ENCODE measurements around the gene MTERF1. TPM values are rescaled to one million over a fixed set of nuclear protein-coding genes. Genes with fewer than 3 reads are reported as not detected.

Gene MTERF1
- total RNA-seq, 1 experiment from 2014 or later: 12.0 TPM

DNA sequence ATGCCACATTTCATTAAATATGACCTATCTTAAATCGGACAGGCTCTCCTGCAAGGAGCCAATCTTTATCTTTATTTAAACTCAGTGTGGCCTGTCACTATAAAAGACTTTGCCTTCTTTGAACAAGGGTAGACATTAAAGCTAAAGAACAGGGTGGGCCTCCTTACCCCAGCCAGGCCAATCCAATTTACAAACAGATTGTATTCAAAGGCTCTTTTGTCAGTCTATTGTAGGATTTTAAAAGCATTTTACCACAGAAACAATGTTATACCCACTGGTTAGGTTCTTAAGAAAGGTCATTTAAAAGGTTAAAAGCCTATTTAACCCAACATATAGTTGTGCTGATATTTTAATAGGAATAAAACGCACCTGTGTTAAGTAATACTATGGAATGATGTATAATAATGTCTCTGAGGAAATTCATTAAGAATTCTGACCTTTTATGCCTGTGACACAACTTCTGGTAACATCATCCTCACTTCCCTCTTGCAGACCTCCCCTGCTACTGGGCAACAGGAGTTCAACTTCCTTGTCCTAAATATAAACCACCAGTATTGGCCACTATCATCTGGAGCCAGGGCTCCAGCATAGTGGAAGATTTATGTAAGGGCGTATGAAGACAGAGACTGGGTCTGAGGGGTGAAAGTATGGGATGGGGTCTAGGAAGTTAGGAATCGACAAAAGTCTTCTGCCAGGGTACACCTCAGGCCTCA, 32.5 kb downstream of the MTERF1 start (continued):
- TF ChIP-seq, protein P1, sequence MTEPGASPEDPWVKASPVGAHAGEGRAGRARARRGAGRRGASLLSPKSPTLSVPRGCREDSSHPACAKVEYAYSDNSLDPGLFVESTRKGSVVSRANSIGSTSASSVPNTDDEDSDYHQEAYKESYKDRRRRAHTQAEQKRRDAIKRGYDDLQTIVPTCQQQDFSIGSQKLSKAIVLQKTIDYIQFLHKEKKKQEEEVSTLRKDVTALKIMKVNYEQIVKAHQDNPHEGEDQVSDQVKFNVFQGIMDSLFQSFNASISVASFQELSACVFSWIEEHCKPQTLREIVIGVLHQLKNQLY (CRISPR knock-in tag; IDR thresholded peaks at IDR 0.05): no peak
- TF ChIP-seq ETV6 (CRISPR knock-in tag; IDR thresholded peaks at IDR 0.05): no peak
- TF ChIP-seq GRHL2 (CRISPR knock-in tag; IDR thresholded peaks at IDR 0.05; ENCODE audit: insufficient replicate concordance, severe bottlenecking): no peak
- no peak for TF ChIP-seq JUN (CRISPR knock-in tag; IDR thresholded peaks at IDR 0.05)
- no peak for TF ChIP-seq ZNF121 (CRISPR knock-in tag; IDR thresholded peaks at IDR 0.05)
- no peak for TF ChIP-seq FOXJ3 (CRISPR knock-in tag; IDR thresholded peaks at IDR 0.05; ENCODE audit: borderline replicate concordance)
- TF ChIP-seq, protein P2, sequence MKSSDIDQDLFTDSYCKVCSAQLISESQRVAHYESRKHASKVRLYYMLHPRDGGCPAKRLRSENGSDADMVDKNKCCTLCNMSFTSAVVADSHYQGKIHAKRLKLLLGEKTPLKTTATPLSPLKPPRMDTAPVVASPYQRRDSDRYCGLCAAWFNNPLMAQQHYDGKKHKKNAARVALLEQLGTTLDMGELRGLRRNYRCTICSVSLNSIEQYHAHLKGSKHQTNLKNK (CRISPR knock-in tag; IDR thresholded peaks at IDR 0.05): no peak
- TF ChIP-seq, protein P3, sequence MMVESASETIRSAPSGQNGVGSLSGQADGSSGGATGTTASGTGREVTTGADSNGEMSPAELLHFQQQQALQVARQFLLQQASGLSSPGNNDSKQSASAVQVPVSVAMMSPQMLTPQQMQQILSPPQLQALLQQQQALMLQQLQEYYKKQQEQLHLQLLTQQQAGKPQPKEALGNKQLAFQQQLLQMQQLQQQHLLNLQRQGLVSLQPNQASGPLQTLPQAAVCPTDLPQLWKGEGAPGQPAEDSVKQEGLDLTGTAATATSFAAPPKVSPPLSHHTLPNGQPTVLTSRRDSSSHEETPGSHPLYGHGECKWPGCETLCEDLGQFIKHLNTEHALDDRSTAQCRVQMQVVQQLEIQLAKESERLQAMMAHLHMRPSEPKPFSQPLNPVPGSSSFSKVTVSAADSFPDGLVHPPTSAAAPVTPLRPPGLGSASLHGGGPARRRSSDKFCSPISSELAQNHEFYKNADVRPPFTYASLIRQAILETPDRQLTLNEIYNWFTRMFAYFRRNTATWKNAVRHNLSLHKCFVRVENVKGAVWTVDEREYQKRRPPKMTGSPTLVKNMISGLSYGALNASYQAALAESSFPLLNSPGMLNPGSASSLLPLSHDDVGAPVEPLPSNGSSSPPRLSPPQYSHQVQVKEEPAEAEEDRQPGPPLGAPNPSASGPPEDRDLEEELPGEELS (CRISPR knock-in tag; IDR thresholded peaks at IDR 0.05): no peak
- TF ChIP-seq, protein P4, sequence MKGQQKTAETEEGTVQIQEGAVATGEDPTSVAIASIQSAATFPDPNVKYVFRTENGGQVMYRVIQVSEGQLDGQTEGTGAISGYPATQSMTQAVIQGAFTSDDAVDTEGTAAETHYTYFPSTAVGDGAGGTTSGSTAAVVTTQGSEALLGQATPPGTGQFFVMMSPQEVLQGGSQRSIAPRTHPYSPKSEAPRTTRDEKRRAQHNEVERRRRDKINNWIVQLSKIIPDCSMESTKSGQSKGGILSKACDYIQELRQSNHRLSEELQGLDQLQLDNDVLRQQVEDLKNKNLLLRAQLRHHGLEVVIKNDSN (CRISPR knock-in tag; IDR thresholded peaks at IDR 0.05): no peak

DNA sequence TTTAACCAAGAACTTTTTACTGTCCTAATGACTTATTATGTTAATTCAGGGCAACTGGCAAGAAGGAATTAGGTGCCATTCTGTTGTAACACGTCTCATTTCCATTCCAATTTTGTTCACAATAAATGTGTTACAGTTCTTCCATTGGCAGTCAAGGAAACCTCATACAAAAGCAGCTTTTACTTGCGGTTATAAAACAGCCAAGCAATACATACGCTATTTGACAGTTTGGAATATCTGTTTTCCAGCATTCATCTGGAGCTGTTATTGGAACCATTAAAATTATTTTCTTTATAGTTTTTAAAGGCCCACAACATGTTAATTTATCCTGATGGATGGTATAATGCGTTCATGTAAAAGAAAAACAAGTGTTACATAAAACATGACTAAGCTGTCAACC, 33.3 kb downstream of the MTERF1 start:
- ChIA-PET POLR2A (no interaction called here), CTCF (no interaction called here)
- Mint-ChIP-seq H3K27me3 (ENCODE audit: low read depth) (peaks cover 4% of the 10 kb centered on the region), H3K27ac (no peak overlapping the region), H3K36me3 (no peaks in the 10 kb centered on the region), H3K4me1 (no peaks in the 10 kb centered on the region), H3K9me3 (peaks cover 9% of the 10 kb centered on the region), H3K4me3 (no peak overlapping the region)
- DNase-seq (ENCODE audit: low spot score) (no peak), ATAC-seq (no peak)
- TF ChIP-seq JUN (CRISPR knock-in tag; IDR thresholded peaks at IDR 0.05) (no peak), SMAD4 (CRISPR knock-in tag; IDR thresholded peaks at IDR 0.05) (no peak), ZNF423 (CRISPR knock-in tag; IDR thresholded peaks at IDR 0.05) (no peak), FOXJ3 (CRISPR knock-in tag; IDR thresholded peaks at IDR 0.05; ENCODE audit: borderline replicate concordance) (no peak), ELF4 (CRISPR knock-in tag; IDR thresholded peaks at IDR 0.05; ENCODE audit: low read depth) (no peak), EMX1 (CRISPR knock-in tag; IDR thresholded peaks at IDR 0.05) (no peak), IRF2 (CRISPR knock-in tag; IDR thresholded peaks at IDR 0.05; ENCODE audit: borderline replicate concordance, low read depth) (no peak), GTF2I (CRISPR knock-in tag; conservative IDR thresholded peaks at IDR 0.05) (no peak)
- TF ChIP-seq, protein P5, sequence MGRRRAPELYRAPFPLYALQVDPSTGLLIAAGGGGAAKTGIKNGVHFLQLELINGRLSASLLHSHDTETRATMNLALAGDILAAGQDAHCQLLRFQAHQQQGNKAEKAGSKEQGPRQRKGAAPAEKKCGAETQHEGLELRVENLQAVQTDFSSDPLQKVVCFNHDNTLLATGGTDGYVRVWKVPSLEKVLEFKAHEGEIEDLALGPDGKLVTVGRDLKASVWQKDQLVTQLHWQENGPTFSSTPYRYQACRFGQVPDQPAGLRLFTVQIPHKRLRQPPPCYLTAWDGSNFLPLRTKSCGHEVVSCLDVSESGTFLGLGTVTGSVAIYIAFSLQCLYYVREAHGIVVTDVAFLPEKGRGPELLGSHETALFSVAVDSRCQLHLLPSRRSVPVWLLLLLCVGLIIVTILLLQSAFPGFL (CRISPR knock-in tag; IDR thresholded peaks at IDR 0.05; ENCODE audit: borderline replicate concordance): no peak
- TF ChIP-seq, protein P1 (CRISPR knock-in tag; IDR thresholded peaks at IDR 0.05): no peak

DNA sequence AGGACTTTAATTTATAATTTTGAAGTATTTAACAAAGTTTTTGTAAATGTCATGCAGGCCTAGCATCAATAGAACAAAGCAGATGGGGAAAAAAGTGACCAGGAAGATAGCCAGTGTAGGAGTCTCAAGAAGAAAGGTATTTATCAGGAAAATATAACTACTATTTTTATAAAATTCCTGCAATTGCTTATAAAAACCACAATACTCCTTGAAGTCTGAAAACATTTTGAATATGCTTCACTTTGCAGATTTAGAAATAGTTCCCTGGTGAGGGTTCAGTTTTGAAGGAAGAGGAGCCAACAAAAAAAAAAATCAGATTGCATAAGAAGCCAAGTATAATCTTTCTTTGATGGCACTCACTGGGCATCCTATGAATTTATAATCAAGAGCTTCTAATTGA, 34.1 kb downstream of the MTERF1 start:
- Mint-ChIP-seq H3K27me3 (ENCODE audit: low read depth) (peaks cover 5% of the 10 kb centered on the region), H3K36me3 (0 out of 2 replicates have a peak, but pooled peaks cover 2% of the 10 kb centered on the region), H3K9me3 (peaks cover 16% of the 10 kb centered on the region), H3K4me3 (no peak overlapping the region), H3K4me1 (no peaks in the 10 kb centered on the region), H3K27ac (no peak overlapping the region)
- no peak for DNase-seq (ENCODE audit: low spot score)
- TF ChIP-seq, protein P6, sequence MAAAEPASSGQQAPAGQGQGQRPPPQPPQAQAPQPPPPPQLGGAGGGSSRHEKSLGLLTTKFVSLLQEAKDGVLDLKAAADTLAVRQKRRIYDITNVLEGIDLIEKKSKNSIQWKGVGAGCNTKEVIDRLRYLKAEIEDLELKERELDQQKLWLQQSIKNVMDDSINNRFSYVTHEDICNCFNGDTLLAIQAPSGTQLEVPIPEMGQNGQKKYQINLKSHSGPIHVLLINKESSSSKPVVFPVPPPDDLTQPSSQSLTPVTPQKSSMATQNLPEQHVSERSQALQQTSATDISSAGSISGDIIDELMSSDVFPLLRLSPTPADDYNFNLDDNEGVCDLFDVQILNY (CRISPR knock-in tag; IDR thresholded peaks at IDR 0.05): no peak
- TF ChIP-seq, protein P7, sequence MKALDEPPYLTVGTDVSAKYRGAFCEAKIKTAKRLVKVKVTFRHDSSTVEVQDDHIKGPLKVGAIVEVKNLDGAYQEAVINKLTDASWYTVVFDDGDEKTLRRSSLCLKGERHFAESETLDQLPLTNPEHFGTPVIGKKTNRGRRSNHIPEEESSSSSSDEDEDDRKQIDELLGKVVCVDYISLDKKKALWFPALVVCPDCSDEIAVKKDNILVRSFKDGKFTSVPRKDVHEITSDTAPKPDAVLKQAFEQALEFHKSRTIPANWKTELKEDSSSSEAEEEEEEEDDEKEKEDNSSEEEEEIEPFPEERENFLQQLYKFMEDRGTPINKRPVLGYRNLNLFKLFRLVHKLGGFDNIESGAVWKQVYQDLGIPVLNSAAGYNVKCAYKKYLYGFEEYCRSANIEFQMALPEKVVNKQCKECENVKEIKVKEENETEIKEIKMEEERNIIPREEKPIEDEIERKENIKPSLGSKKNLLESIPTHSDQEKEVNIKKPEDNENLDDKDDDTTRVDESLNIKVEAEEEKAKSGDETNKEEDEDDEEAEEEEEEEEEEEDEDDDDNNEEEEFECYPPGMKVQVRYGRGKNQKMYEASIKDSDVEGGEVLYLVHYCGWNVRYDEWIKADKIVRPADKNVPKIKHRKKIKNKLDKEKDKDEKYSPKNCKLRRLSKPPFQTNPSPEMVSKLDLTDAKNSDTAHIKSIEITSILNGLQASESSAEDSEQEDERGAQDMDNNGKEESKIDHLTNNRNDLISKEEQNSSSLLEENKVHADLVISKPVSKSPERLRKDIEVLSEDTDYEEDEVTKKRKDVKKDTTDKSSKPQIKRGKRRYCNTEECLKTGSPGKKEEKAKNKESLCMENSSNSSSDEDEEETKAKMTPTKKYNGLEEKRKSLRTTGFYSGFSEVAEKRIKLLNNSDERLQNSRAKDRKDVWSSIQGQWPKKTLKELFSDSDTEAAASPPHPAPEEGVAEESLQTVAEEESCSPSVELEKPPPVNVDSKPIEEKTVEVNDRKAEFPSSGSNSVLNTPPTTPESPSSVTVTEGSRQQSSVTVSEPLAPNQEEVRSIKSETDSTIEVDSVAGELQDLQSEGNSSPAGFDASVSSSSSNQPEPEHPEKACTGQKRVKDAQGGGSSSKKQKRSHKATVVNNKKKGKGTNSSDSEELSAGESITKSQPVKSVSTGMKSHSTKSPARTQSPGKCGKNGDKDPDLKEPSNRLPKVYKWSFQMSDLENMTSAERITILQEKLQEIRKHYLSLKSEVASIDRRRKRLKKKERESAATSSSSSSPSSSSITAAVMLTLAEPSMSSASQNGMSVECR (CRISPR knock-in tag; IDR thresholded peaks at IDR 0.05; ENCODE audit: borderline replicate concordance): no peak
- no peak for TF ChIP-seq PRRX2 (CRISPR knock-in tag; IDR thresholded peaks at IDR 0.05)
- ChIA-PET POLR2A (no interaction called here), CTCF (no interaction called here)
- no peak for ATAC-seq

All from WTC11 (cell line).